Naive thymus-derived CD8-positive, alpha-beta T cell (primary cell): ENCODE results near the gene TAF4B. TPM values are rescaled to one million over a fixed set of nuclear protein-coding genes. Genes with fewer than 3 reads are reported as not detected.

Experiments used
- ATAC-seq, 2 donors: fragments of 150-1000 bp; cut with Tn5 transposase in 1 of 2; sonication (Bioruptor Pico), chemical (Tn5 transposase) in 1 of 2; 1 replicate in 1 of 2; 2 replicates in 1 of 2; pipeline ENCODE4 v1.10.0; 2021; ENCODE audit warnings: mild to moderate bottlenecking in 2 of 2, moderate library complexity in 2 of 2
- POLR2A ChIA-PET: fragments of 350-600 bp; sonication (Branson Sonifier 250); formaldehyde crosslinking; loops from one replicate; lab custom pipeline; 2021; ENCODE audit warnings: antibody characterized with exemption; lab: Charles Lee
- DNase-seq, 10 donors: peaks; one replicate each; pipeline versions ENCODE4 v3.0.0 to v3.0.0-alpha.2; 2020 to 2022
- H3K27ac Mint-ChIP-seq, 10 donors: one replicate each; pipeline ENCODE4 v1.8.0; 2020 to 2022; ENCODE audit warnings: mild to moderate bottlenecking in 10 of 10, mixed read lengths in 10 of 10, moderate library complexity in 4 of 10, inconsistent platforms in 1 of 10
- H3K27me3 Mint-ChIP-seq, 5 donors: one replicate each; pipeline ENCODE4 v1.8.0; 2021 to 2022; ENCODE audit warnings: mixed read lengths in 5 of 5
- H3K36me3 Mint-ChIP-seq, 3 donors: one replicate each; pipeline ENCODE4 v1.8.0; 2020 to 2022; ENCODE audit warnings: mixed read lengths in 3 of 3, mild to moderate bottlenecking in 2 of 3, inconsistent platforms in 1 of 3
- H3K4me1 Mint-ChIP-seq, 4 donors: one replicate each; pipeline ENCODE4 v1.8.0; 2021 to 2022; ENCODE audit warnings: mixed read lengths in 4 of 4
- H3K4me3 Mint-ChIP-seq, 10 donors: one replicate each; pipeline ENCODE4 v1.8.0; 2020 to 2022; ENCODE audit warnings: mild to moderate bottlenecking in 10 of 10, mixed read lengths in 10 of 10, moderate library complexity in 6 of 10, inconsistent platforms in 1 of 10
- H3K9me3 Mint-ChIP-seq, 9 donors: one replicate each; pipeline ENCODE4 v1.8.0; 2020 to 2022; ENCODE audit warnings: mixed read lengths in 9 of 9, mild to moderate bottlenecking in 3 of 9, inconsistent platforms in 1 of 9, moderate library complexity in 1 of 9
- polyA plus RNA-seq, 3 donors: library from polyadenylated mRNA; unstranded; fragments of 300-500 nt; fragmentation: Illumina TruSeq; gene quantifications; one replicate each; pipeline ENCODE4 v1.2.3, GENCODE V29; 2021
- total RNA-seq, 8 experiments: library from RNA in 2 of 8; stranded (reverse) in 2 of 8; gene quantifications; one replicate each; pipeline ENCODE4 v1.2.3 and lab custom pipeline; 2021 to 2026

The TAF4B gene
- total and polyA plus RNA-seq, 5 experiments from 2014 or later = 7.3 to 17.4 (median 12.8) TPM

- H3K27me3 Mint-ChIP-seq = no peaks in the 10 kb centered on the region
- peaks cover 0 to 2% (median 0%) of the 10 kb centered on the region in 3 donors for H3K36me3 Mint-ChIP-seq
- no peak overlapping the region for H3K4me3 Mint-ChIP-seq
- H3K27ac Mint-ChIP-seq = no peak overlapping the region
- H3K4me1 Mint-ChIP-seq = no peaks in the 10 kb centered on the region
- H3K9me3 Mint-ChIP-seq = no peaks in the 10 kb centered on the region
- no peak for DNase-seq
- POLR2A ChIA-PET = no interaction called here
- ATAC-seq = no peak
Observed at GRCh38 chr18:26406324-26406723, 180.1 kb downstream of the TAF4B start.

GRCh38 chr18:26406854-26407517, 180.7 kb downstream of the TAF4B start:
- Mint-ChIP-seq H3K4me3 (no peak overlapping the region), H3K9me3 (no peaks in the 10 kb centered on the region), H3K27me3 (no peaks in the 10 kb centered on the region), H3K36me3 (peaks cover 0 to 1% (median 0%) of the 10 kb centered on the region in 3 donors), H3K27ac (no peak overlapping the region), H3K4me1 (no peaks in the 10 kb centered on the region)
- ATAC-seq = no peak
- POLR2A ChIA-PET = no interaction called here
- DNase-seq = no peak

- H3K9me3 Mint-ChIP-seq = no peaks in the 10 kb centered on the region
- H3K4me1 Mint-ChIP-seq = no peaks in the 10 kb centered on the region
- POLR2A ChIA-PET = no interaction called here
- H3K36me3 Mint-ChIP-seq = no peaks in the 10 kb centered on the region
- no peak overlapping the region for H3K4me3 Mint-ChIP-seq
- no peak overlapping the region for H3K27ac Mint-ChIP-seq
- DNase-seq (no peak), ATAC-seq (no peak)
- H3K27me3 Mint-ChIP-seq = no peaks in the 10 kb centered on the region
Observed at GRCh38 chr18:26407736-26408601, 181.7 kb downstream of the TAF4B start.

GRCh38 chr18:26409091-26409490, 182.8 kb downstream of the TAF4B start:
- H3K4me3 Mint-ChIP-seq = no peak overlapping the region
- no peak for DNase-seq
- no peaks in the 10 kb centered on the region for H3K27me3 Mint-ChIP-seq
- no peak overlapping the region for H3K27ac Mint-ChIP-seq
- POLR2A ChIA-PET = no interaction called here
- no peaks in the 10 kb centered on the region for H3K4me1 Mint-ChIP-seq
- H3K36me3 Mint-ChIP-seq = no peaks in the 10 kb centered on the region
- peaks cover 0 to 1% (median 0%) of the 10 kb centered on the region in 9 donors for H3K9me3 Mint-ChIP-seq
- no peak for ATAC-seq

GRCh38 chr18:26414901-26415440, 188.7 kb downstream of the TAF4B start:
- Mint-ChIP-seq H3K9me3 (peaks cover 0 to 1% (median 0%) of the 10 kb centered on the region in 9 donors), H3K27me3 (no peaks in the 10 kb centered on the region), H3K36me3 (no peaks in the 10 kb centered on the region), H3K4me1 (no peaks in the 10 kb centered on the region), H3K27ac (no peak overlapping the region), H3K4me3 (no peak overlapping the region)
- POLR2A ChIA-PET = no interaction called here
- no peak for DNase-seq
- no peak for ATAC-seq

GRCh38 chr18:26415631-26416030, 189.4 kb downstream of the TAF4B start:
- H3K9me3 Mint-ChIP-seq = peaks cover 0 to 1% (median 0%) of the 10 kb centered on the region in 9 donors
- H3K4me1 Mint-ChIP-seq = no peaks in the 10 kb centered on the region
- H3K4me3 Mint-ChIP-seq = no peak overlapping the region
- no peaks in the 10 kb centered on the region for H3K36me3 Mint-ChIP-seq
- no peak overlapping the region for H3K27ac Mint-ChIP-seq
- H3K27me3 Mint-ChIP-seq = no peaks in the 10 kb centered on the region
- no peak for DNase-seq
- ATAC-seq = no peak
- POLR2A ChIA-PET = no interaction called here

GRCh38 chr18:26416652-26417150, 190.5 kb downstream of the TAF4B start:
- POLR2A ChIA-PET = no interaction called here
- DNase-seq (no peak), ATAC-seq (no peak)
- Mint-ChIP-seq H3K27me3 (no peaks in the 10 kb centered on the region), H3K27ac (no peak overlapping the region), H3K9me3 (peaks cover 0 to 1% (median 0%) of the 10 kb centered on the region in 9 donors), H3K36me3 (no peaks in the 10 kb centered on the region), H3K4me1 (no peaks in the 10 kb centered on the region), H3K4me3 (no peak overlapping the region)

- Mint-ChIP-seq H3K4me3 (no peak overlapping the region), H3K4me1 (no peaks in the 10 kb centered on the region), H3K9me3 (peaks cover 0 to 1% (median 0%) of the 10 kb centered on the region in 9 donors), H3K27ac (no peak overlapping the region), H3K27me3 (no peaks in the 10 kb centered on the region), H3K36me3 (no peaks in the 10 kb centered on the region)
- POLR2A ChIA-PET = no interaction called here
- no peak for ATAC-seq
- no peak for DNase-seq
Observed at GRCh38 chr18:26417190-26417589, 190.9 kb downstream of the TAF4B start.

GRCh38 chr18:26418225-26418624, 192.0 kb downstream of the TAF4B start:
- POLR2A ChIA-PET = no interaction called here
- no peak overlapping the region for H3K27ac Mint-ChIP-seq
- peaks cover 0 to under 1% (median 0%) of the 10 kb centered on the region in 9 donors for H3K9me3 Mint-ChIP-seq
- H3K36me3 Mint-ChIP-seq = no peaks in the 10 kb centered on the region
- no peaks in the 10 kb centered on the region for H3K27me3 Mint-ChIP-seq
- DNase-seq = no peak
- no peaks in the 10 kb centered on the region for H3K4me1 Mint-ChIP-seq
- no peak overlapping the region for H3K4me3 Mint-ChIP-seq
- ATAC-seq = no peak

GRCh38 chr18:26419746-26420145, 193.5 kb downstream of the TAF4B start:
- POLR2A ChIA-PET = interaction anchor here (0.5 kb wide), 1 partner anchor 1230 kb away, joined by 3 read pairs; no protein-coding TSS in a partner anchor
- DNase-seq (no peak), ATAC-seq (no peak)
- Mint-ChIP-seq H3K27ac (peak overlapping the region in 1 of 10 donors; percentile 46), H3K9me3 (no peaks in the 10 kb centered on the region), H3K4me3 (no peak overlapping the region), H3K4me1 (no peaks in the 10 kb centered on the region), H3K36me3 (no peaks in the 10 kb centered on the region), H3K27me3 (no peaks in the 10 kb centered on the region)

GRCh38 chr18:26421503-26421902, 195.3 kb downstream of the TAF4B start:
- ATAC-seq (no peak), DNase-seq (no peak)
- POLR2A ChIA-PET = no interaction called here
- no peaks in the 10 kb centered on the region for H3K27me3 Mint-ChIP-seq
- no peaks in the 10 kb centered on the region for H3K36me3 Mint-ChIP-seq
- H3K4me1 Mint-ChIP-seq = no peaks in the 10 kb centered on the region
- H3K4me3 Mint-ChIP-seq = no peak overlapping the region
- H3K27ac Mint-ChIP-seq = no peak overlapping the region
- no peaks in the 10 kb centered on the region for H3K9me3 Mint-ChIP-seq

GRCh38 chr18:26421931-26422330, 195.7 kb downstream of the TAF4B start:
- DNase-seq (no peak), ATAC-seq (no peak)
- H3K27ac Mint-ChIP-seq = no peak overlapping the region
- no peaks in the 10 kb centered on the region for H3K4me1 Mint-ChIP-seq
- H3K9me3 Mint-ChIP-seq = no peaks in the 10 kb centered on the region
- no peaks in the 10 kb centered on the region for H3K27me3 Mint-ChIP-seq
- no peaks in the 10 kb centered on the region for H3K36me3 Mint-ChIP-seq
- POLR2A ChIA-PET = no interaction called here
- H3K4me3 Mint-ChIP-seq = no peak overlapping the region
